ENCODE data around the gene B3GNT3.
"Not testable (repeated sequence)": the region's sequence is repeated elsewhere in the genome, so short reads cannot be mapped to it uniquely, and the experiment has no call there.

Gene B3GNT3

GRCh38 chr19:17796838-17797423, 2.0 kb downstream of the B3GNT3 start:
- Mint-ChIP-seq H3K4me3 (no peak overlapping the region), H3K36me3 (no peaks in the 10 kb centered on the region), H3K9me3 (no peaks in the 10 kb centered on the region), H3K27ac (no peak overlapping the region), H3K4me1 (peaks cover 44% of the 10 kb centered on the region), H3K27me3 (peaks cover 53% of the 10 kb centered on the region)
- DNase-seq, result no peak
- CTCF ChIA-PET, result interaction anchor here (0.9 to 1.1 kb wide), 2 partner anchors 54 to 57 kb away, joined by 3 read pairs; no protein-coding TSS in a partner anchor

GRCh38 chr19:17797424-17798201, 2.7 kb downstream of the B3GNT3 start:
- Mint-ChIP-seq H3K9me3 (no peaks in the 10 kb centered on the region), H3K27me3 (peaks cover 53% of the 10 kb centered on the region), H3K36me3 (no peaks in the 10 kb centered on the region), H3K4me3 (no peak overlapping the region), H3K4me1 (peaks cover 48% of the 10 kb centered on the region), H3K27ac (no peak overlapping the region)
- CTCF ChIA-PET, result interaction anchor here (0.9 to 1.1 kb wide), 2 partner anchors 53 to 57 kb away, joined by 3 read pairs; no protein-coding TSS in a partner anchor
- DNase-seq, result no peak

GRCh38 chr19:17798599-17798998, 3.7 kb downstream of the B3GNT3 start:
- Mint-ChIP-seq H3K4me1 (peaks cover 53% of the 10 kb centered on the region), H3K27me3 (peaks cover 49% of the 10 kb centered on the region)
- CTCF ChIA-PET, result interaction anchor here (1.1 kb wide), 1 partner anchor 15 kb away, joined by 3 read pairs; no protein-coding TSS in a partner anchor
- H3K4me3 Mint-ChIP-seq, H3K9me3 Mint-ChIP-seq, H3K27ac Mint-ChIP-seq, DNase-seq, H3K36me3 Mint-ChIP-seq: not testable (repeated sequence)

- Mint-ChIP-seq H3K4me1 (peaks cover 52% of the 10 kb centered on the region), H3K36me3 (no peaks in the 10 kb centered on the region), H3K9me3 (no peaks in the 10 kb centered on the region), H3K27ac (no peak overlapping the region), H3K27me3 (peaks cover 21% of the 10 kb centered on the region), H3K4me3 (no peak overlapping the region)
- no peak for DNase-seq
- CTCF ChIA-PET, result interaction anchor here (1.1 kb wide), 1 partner anchor 52 kb away, joined by 4 read pairs; no protein-coding TSS in a partner anchor
Measured at GRCh38 chr19:17802137-17802858, 7.4 kb downstream of the B3GNT3 start.

- H3K27me3 Mint-ChIP-seq, result peaks cover 30% of the 10 kb centered on the region
- no peaks in the 10 kb centered on the region for H3K9me3 Mint-ChIP-seq
- peak overlapping the region; percentile 48 for H3K4me3 Mint-ChIP-seq
- peak; percentile 70 for DNase-seq
- peaks cover 57% of the 10 kb centered on the region for H3K4me1 Mint-ChIP-seq
- CTCF ChIA-PET, result interaction anchor here (1.1 kb wide), 1 partner anchor 51 kb away, joined by 4 read pairs; no protein-coding TSS in a partner anchor
- H3K36me3 Mint-ChIP-seq, result no peaks in the 10 kb centered on the region
- H3K27ac Mint-ChIP-seq, result peak overlapping the region; percentile 93
Measured at GRCh38 chr19:17803264-17803896, 8.4 kb downstream of the B3GNT3 start.

- no peak for DNase-seq
- H3K4me1 Mint-ChIP-seq, result peaks cover 59% of the 10 kb centered on the region
- CTCF ChIA-PET, result no interaction called here
- H3K27ac Mint-ChIP-seq, result no peak overlapping the region
- no peaks in the 10 kb centered on the region for H3K9me3 Mint-ChIP-seq
- H3K36me3 Mint-ChIP-seq, result no peaks in the 10 kb centered on the region
- H3K27me3 Mint-ChIP-seq, result peaks cover 34% of the 10 kb centered on the region
- no peak overlapping the region for H3K4me3 Mint-ChIP-seq
Measured at GRCh38 chr19:17805427-17805826, 10.5 kb downstream of the B3GNT3 start.

- Mint-ChIP-seq H3K4me3 (no peak overlapping the region), H3K27me3 (peaks cover 37% of the 10 kb centered on the region), H3K4me1 (peaks cover 59% of the 10 kb centered on the region), H3K36me3 (no peaks in the 10 kb centered on the region), H3K27ac (no peak overlapping the region), H3K9me3 (no peaks in the 10 kb centered on the region)
- peak; percentile 41 for DNase-seq
- CTCF ChIA-PET, result no interaction called here
Measured at GRCh38 chr19:17806945-17807344, 12.0 kb downstream of the B3GNT3 start.

GRCh38 chr19:17807731-17808316, 12.9 kb downstream of the B3GNT3 start:
- peak; percentile 36 for DNase-seq
- no peaks in the 10 kb centered on the region for H3K36me3 Mint-ChIP-seq
- peak overlapping the region; percentile 26 for H3K4me3 Mint-ChIP-seq
- H3K27me3 Mint-ChIP-seq, result peaks cover 45% of the 10 kb centered on the region
- no peaks in the 10 kb centered on the region for H3K9me3 Mint-ChIP-seq
- H3K27ac Mint-ChIP-seq, result no peak overlapping the region
- H3K4me1 Mint-ChIP-seq, result peaks cover 50% of the 10 kb centered on the region
- CTCF ChIA-PET, result no interaction called here

GRCh38 chr19:17811103-17811502, 16.2 kb downstream of the B3GNT3 start:
- Mint-ChIP-seq H3K27me3 (peaks cover 45% of the 10 kb centered on the region), H3K4me1 (peaks cover 21% of the 10 kb centered on the region), H3K4me3 (no peak overlapping the region), H3K9me3 (no peaks in the 10 kb centered on the region), H3K27ac (no peak overlapping the region), H3K36me3 (peaks cover under 1% of the 10 kb centered on the region)
- no peak for DNase-seq
- CTCF ChIA-PET, result no interaction called here

GRCh38 chr19:17811681-17812080, 16.7 kb downstream of the B3GNT3 start:
- Mint-ChIP-seq H3K4me3 (no peak overlapping the region), H3K36me3 (peaks cover 4% of the 10 kb centered on the region), H3K27me3 (peaks cover 41% of the 10 kb centered on the region), H3K9me3 (no peaks in the 10 kb centered on the region), H3K27ac (no peak overlapping the region), H3K4me1 (peaks cover 18% of the 10 kb centered on the region)
- no peak for DNase-seq
- CTCF ChIA-PET, result no interaction called here

GRCh38 chr19:17812099-17812498, 17.2 kb downstream of the B3GNT3 start:
- no peak overlapping the region for H3K27ac Mint-ChIP-seq
- peaks cover 41% of the 10 kb centered on the region for H3K27me3 Mint-ChIP-seq
- H3K9me3 Mint-ChIP-seq, result no peaks in the 10 kb centered on the region
- CTCF ChIA-PET, result no interaction called here
- peaks cover 17% of the 10 kb centered on the region for H3K4me1 Mint-ChIP-seq
- peaks cover 4% of the 10 kb centered on the region for H3K36me3 Mint-ChIP-seq
- DNase-seq, result no peak
- H3K4me3 Mint-ChIP-seq, result no peak overlapping the region

GRCh38 chr19:17817668-17818363, 22.9 kb downstream of the B3GNT3 start:
- no peak for DNase-seq
- H3K4me3 Mint-ChIP-seq, result no peak overlapping the region
- no peaks in the 10 kb centered on the region for H3K27me3 Mint-ChIP-seq
- no peak overlapping the region for H3K27ac Mint-ChIP-seq
- H3K36me3 Mint-ChIP-seq, result peaks cover 4% of the 10 kb centered on the region
- no peaks in the 10 kb centered on the region for H3K9me3 Mint-ChIP-seq
- CTCF ChIA-PET, result interaction anchor here (1.4 kb wide), 1 partner anchor 36 kb away, joined by 4 read pairs; no protein-coding TSS in a partner anchor
- peaks cover 3% of the 10 kb centered on the region for H3K4me1 Mint-ChIP-seq

- Mint-ChIP-seq H3K4me1 (peaks cover 2% of the 10 kb centered on the region), H3K9me3 (no peaks in the 10 kb centered on the region), H3K27me3 (no peaks in the 10 kb centered on the region), H3K4me3 (no peak within 1 kb of the TSS), H3K27ac (no peak within 1 kb of the TSS), H3K36me3 (peaks cover 10% of the 10 kb centered on the region)
- DNase-seq, result no peak
- CTCF ChIA-PET, result no interaction called here
Measured at GRCh38 chr19:17821190-17821589, 26.3 kb downstream of the B3GNT3 start, which contains the start of gene INSL3. INSL3 (minus strand) TSS chr19:17821519; CDS start chr19:17821506, 13 bp downstream.
